Measurements from ENCODE around the gene EIF4ENIF1.

DNA sequence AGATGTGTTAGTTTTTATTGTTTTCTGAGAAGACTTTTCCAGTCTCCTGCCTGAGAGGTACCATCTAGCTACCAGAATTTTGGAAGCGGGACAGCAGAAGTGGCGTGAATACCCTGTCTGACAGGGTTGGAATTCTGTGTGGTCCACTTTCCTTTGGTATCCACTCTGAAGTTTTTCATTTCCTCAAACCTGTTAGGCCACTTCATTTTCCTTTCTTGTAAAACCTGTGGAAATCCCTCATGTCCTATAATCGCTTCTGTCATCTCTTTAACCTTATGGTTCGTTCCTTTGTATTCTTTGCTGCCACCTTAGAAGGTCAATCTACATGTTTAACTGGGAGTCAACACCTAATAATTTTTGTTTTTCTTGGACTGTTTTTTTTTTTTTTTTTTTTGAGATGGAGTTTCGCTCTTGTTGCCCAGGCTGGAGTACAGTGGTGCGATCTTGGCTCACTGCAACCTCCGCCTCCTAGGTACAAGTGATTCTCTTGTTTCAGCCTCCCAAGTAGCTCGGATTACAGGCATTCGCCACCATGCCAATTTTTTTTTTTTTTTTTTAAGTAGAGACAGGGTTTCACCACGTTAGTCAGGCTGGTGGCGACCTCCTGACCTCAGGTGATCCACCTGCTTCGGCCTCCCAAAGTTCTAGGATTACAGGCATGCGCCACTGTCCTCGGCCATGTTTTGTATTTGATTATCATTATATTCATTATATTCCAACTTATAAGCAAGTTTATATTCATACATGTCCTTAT lies 13.7 kb upstream of the EIF4ENIF1 start:
- TF ChIP-seq POLR2AphosphoS5 (IDR thresholded peaks at IDR 0.05) (no peak), POLR2A (IDR thresholded peaks at IDR 0.05) (no peak)
- TF ChIP-seq, protein P1, sequence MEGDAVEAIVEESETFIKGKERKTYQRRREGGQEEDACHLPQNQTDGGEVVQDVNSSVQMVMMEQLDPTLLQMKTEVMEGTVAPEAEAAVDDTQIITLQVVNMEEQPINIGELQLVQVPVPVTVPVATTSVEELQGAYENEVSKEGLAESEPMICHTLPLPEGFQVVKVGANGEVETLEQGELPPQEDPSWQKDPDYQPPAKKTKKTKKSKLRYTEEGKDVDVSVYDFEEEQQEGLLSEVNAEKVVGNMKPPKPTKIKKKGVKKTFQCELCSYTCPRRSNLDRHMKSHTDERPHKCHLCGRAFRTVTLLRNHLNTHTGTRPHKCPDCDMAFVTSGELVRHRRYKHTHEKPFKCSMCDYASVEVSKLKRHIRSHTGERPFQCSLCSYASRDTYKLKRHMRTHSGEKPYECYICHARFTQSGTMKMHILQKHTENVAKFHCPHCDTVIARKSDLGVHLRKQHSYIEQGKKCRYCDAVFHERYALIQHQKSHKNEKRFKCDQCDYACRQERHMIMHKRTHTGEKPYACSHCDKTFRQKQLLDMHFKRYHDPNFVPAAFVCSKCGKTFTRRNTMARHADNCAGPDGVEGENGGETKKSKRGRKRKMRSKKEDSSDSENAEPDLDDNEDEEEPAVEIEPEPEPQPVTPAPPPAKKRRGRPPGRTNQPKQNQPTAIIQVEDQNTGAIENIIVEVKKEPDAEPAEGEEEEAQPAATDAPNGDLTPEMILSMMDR (IDR thresholded peaks at IDR 0.05 in 8 of 11, conservative IDR thresholded peaks at IDR 0.05 in 3 of 11): no peak

Measured in spleen (tissue), 7 donors.